ENCODE measurements around the gene SLC38A5. TPM values are rescaled to one million over a fixed set of nuclear protein-coding genes. Genes with fewer than 3 reads are reported as not detected.
"Not testable (repeated sequence)": the region's sequence is repeated elsewhere in the genome, so short reads cannot be mapped to it uniquely, and the experiment has no call there.

Gene SLC38A5
- total RNA-seq, 1 donor from 2014 or later: 1.8 TPM

DNA sequence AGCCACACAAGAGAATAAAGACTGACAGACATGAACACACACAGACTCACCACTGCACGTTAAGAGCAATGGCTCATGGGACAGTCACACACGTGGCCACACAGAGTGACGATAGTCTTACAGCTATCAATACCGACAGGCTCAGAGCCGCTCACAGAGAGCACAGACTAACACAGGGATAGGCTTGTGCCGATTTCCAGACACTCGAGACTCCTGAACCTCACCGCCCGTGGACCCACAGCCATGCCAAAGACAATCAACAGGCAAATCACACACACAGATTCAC is 716 bp upstream of the SLC38A5 start:
- no peak for DNase-seq (ENCODE audit: low read depth)

DNA sequence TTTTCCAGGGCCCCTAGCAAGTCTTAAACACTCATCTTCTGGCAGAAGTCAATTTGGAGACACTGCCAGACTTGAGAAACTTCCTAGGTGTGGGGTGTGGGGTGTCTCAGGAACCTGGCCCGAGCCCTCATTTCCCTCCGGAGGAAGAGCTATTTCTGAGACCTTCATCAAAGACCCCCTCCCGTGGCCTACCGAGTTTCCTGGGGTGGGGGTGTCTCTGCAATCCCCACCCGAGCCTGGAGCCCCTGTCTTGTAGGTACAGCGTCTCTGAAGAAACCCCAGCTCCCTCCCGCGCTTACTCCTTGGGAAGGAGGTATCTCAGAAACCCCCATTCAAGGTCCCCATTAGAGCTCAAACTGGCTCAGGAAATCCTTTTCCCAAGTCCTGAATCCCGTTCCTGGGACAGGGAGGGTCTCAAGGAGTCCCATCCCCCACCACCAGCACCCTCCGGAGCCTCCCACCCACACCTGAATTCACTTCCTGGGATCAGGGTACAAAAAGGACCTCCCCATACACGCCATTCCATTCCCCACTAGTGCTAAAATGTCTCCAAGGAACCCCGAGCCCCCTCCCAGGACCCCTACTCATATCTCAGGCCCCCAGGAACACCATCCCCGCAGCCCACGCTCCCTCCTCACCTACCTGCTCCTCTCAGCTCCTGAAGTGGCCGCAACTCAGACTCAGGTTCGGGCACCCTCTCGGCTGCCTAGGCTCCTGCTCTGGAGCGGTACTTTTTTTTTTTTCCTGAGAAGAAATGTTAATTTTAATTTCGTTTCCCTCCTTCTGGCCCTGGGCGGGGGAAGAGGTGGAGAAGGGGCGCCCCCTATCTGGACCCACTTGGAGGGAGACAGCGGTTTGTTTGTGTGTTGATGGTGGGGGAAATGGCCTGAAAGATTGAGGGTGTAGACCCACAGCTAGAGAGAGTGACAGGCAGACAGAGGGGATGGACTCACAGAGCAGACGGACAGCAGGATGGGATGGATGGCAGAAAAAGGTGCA is 1.1 kb downstream of the SLC38A5 start:
- no peak for DNase-seq (ENCODE audit: low read depth)

DNA sequence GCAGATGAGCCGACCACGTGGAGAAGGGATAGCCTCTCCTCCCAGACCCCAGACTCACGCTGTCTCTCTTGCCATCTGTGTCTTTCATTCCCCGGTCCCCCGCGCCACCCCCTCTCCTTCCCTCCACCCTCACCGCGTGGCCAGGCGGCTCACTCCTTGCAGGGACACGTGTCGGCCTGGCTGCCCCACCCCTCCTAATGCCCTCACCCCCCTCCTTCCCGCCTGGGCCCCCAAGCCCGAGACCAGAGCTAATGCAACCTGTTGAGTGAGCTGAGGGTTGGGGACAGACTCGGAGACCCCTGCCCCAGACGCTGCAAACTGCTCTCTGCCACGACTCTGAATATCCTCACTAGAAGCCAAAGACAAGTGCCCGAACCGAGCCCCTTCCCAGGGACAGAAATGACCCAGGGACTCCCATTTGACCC is 1.8 kb downstream of the SLC38A5 start:
- DNase-seq (ENCODE audit: low read depth): no peak

DNA sequence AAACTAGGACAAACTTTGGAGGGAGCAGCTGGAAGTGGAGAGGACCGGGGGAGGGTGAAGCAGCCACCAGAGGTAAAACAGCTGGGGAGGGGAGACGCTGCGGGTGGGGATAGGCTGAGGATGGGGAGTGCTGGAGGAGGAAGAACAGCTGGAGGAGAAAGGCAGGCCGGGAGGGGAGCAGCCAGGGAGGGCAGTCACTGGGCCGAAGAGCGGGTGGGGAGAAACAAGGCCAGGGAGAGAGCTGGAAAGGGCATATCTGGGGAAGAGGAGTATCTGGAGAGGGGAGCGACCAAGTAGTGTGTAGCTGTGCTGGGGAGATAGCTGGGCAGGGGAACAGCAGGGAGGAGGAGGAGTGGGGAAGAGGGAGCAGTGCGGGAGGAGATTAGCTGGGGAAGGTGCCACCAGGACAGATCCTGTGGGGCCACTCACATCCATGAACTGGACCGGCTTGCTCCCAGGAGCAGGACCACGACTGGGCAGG is 2.7 kb downstream of the SLC38A5 start:
- no peak for DNase-seq (ENCODE audit: low read depth)

DNA sequence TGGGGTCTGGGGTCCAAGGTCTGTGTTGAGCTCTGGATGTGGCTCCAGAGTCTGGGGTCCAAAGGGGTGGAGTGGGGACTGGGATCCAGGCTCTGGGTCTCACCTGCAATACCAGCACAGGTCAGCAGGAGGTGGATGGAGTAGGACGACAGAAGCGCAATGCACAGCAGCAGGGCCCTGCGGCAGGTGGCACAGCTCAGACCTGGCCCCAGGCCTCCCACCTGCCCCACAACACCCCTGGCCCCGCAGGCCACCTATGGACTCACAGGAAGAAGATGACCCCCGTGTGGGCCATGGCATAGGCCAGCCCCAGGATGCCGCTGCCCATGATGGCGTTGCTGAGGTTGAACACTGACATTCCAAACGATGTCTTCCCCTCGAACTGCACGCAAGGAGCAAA is 3.4 kb downstream of the SLC38A5 start:
- DNase-seq (ENCODE audit: low read depth): no peak

DNA sequence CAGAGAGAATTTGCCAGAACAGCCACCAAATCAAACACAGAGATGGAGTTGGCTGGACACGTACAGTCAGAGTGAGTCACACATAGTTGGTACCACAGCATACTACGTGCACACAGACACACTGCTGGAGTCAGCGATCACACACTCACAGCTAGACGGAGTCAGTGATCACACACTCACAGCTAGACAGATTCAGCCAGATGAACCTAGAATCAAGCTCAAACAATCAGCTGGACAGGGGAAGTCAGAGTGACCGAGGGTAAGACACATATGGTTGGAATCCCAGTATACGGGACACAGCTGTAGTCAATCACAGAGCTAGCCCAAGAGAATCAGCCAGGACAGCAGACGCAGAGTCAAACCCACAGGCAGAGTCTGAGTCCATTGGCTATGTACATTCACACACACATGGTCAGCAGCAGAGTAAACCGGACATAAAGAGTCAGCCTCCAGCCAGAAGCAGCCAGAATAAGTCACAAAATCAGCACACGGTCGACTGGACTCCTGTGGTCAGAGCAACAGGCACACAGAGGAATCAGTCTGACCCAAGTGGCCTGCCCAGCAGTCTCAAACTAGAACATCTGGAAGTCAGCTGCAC is 4.6 kb downstream of the SLC38A5 start:
- peak; percentile 48 for DNase-seq (ENCODE audit: low read depth)

DNA sequence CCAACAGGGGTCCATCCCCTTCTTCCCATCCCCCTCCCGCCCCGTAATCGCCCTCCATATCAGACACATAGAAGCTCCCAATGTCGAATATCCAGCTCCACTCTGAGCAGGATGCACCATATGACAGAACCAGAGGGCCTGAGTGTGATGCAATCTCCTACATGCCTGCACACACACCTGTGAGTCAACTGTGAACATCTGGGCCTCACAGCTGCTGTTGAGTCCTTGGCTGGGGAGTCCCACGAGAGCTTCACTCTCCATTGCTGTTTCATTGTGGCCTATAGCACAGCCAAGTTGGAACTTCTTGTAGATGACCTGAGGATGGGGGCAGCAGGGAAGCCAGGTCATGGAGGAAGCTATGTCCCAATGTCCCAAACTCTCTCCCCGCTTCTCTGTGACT is 8.2 kb downstream of the SLC38A5 start:
- DNase-seq (ENCODE audit: low read depth): no peak

DNA sequence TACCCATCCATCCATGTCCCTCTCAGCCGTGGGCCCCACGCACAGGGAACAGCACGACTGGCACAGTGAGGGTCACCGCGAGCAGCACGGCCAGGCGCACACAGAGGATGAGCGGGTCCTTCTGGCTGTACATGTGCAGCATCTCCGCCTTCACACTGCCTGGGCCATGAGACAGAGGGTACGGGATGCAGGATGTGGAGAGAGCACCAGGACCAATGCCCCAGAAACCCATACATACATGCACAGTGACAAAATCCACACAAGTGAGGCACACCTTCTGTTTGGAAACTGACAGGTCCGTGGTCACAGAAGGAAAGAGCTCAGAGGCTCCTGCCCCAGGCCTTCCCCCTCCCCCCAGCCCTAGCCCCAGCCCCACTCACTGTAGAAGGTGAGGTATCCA is 9.5 kb downstream of the SLC38A5 start:
- DNase-seq (ENCODE audit: low read depth): no peak

DNA sequence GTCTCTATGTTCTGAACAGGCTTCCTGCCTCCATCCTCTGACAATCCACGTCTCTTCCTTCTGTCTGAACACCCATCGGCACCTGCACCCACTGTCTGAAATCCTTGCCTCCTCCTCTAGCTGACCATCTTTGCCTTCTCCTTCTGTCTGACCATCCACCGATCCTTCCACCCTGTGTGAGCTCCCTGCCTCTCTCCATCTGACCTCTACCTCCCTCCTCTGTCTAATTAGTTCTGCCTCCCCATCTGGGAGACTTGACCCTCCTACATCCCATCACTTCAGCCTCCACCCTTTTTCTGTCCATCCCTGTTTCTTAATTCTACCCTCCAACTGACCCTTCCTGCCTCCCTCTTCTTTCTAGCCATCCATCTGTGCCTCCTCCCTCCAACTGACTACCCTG is 10.0 kb downstream of the SLC38A5 start:
- DNase-seq (ENCODE audit: low read depth): no peak

DNA sequence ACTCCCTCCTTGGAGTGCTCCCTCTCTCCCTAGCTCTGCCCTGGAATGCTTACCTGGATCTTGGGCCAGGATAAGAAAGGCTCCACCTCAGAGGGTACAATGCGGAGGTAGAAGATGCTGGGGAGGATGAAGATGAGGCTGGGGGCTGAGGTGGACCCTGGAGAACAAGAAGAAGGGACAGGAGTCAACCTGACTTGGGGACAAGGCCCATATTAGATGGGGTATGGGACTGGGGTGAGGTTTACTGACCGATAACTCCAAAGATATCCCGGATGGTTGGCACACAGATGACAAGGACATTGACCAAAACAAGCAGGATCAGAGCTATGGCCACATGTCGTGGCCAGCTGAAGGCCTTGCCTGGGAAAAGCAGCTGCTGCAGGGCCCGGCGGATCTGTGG is 10.6 kb downstream of the SLC38A5 start:
- no peak for DNase-seq (ENCODE audit: low read depth)

DNA sequence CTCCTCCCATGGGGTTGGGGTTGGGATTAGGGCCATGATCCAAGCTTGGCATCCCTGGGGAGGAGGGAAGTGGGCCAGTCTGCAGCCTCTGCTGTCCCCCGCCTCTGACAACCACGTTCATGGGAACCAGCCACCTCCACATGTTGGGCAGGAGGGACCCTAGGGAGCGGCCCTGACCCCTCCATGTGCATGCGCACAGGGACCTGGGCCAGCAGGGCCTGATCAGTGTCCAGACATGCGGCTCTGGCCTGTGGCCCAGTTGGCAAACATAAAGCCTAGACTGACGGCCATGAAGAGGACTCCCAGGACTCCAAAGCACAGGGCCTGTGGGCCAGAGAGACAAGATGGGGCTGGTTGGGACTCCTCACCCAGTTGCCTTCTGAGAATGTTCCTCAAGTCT is 11.3 kb downstream of the SLC38A5 start:
- no peak for DNase-seq (ENCODE audit: low read depth)

DNA sequence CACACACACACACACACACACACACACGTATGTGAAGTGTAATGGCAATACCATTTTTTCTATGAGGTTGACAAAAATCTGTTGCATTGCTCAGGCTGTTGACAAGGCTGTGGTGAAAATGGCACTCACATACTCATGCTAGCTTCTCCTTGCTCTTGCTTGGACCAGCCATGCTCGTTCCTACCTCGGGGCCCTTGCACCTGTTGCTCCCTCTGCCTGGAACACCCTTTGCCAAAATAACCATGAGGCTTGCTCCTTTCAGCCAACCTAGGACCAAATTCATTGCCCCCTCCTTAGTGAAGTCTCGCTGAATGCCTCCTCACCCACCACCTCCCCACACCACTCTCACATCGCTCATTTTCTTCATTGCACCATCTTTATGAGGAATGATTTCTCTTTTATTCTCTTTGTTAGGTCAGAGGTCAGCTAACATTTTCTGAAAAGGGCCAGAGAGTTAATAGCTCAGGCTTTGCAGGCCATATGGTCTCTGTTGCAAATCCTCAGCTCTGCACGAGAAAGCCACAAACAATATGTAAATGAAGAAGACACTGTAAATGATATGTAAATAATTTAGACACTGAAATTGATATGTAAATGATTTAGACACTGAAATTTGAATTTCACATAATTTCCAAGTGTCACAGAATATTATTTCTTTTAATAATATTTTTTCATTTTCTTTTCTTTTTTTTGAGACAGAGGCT is 13.3 kb downstream of the SLC38A5 start:
- no peak for DNase-seq (ENCODE audit: low read depth)

DNA sequence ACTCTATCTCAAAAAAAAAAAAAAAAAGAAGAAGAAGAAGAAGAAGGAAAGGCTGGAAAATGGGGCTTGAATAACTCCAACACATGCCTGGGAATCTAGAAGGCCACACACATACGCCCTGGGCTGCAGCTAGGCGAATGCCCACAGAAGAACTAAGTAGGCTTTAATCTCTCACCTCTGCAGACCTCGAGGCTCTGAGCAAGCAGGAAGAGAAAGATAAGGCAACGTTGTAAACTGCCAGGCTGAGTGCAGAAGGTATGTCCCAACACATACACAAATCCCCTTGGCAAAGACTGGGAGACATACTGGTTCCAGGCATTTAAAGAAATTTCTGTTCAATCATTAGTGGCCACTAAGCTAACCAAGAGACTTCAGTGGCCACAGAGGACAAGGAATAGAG is 18.4 kb downstream of the SLC38A5 start:
- no peak for DNase-seq (ENCODE audit: low read depth)

DNA sequence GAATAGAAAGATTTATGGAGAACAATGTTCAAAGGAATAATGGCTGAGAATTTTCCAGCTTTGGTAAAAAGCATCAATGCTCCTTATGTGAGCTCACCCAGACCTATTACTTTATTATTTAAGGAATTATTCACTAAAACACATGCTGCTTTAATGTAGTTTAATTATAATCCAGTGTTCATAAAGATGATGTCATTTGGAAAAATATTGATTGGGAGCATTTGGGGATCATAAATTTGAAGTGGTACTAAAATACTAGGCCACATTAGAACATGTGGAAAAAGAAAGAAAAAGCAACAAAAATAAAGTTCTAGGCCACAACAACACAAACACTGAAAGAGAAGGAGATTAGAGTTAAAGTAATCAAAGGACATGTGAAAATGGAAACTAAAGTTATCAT is 20.0 kb downstream of the SLC38A5 start:
- no peak for DNase-seq (ENCODE audit: low read depth)

DNA sequence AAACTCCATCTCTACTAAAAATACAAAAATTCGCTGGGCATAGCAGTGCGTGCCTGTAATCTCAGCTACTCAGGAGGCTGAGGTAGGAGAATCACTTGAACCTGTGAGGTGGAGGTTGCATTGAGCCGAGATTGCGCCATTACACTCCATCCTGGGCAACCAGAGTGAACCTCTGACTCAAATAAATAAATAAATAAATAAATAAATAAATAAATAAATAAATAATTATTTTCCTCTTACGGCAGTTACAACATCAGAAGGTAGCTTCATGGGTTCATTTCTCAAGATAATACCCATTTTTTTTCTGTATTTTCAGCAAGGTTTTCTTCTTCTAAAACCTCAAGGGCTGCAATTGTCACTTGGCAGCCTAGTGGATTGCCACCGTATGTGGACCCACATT is 22.9 kb downstream of the SLC38A5 start:
- DNase-seq (ENCODE audit: low read depth): not testable (repeated sequence)

DNA sequence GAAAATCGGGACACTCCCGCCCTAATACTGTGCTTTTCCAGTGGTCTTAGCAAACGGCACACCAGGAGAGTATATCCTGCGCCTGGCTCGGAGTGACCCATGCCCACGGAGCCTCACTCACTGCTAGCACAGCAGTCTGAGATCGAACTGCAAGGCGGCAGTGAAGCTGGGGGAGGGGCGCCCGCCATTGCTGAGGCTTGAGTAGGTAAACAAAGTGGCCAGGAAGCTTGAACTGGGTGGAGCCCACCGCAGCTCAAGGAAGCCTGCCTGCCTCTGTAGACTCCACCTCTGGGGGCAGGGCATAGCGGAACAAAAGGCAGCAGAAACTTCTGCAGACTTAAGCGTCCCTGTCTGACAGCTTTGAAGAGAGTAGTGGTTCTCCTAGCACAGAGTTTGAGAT is 36.3 kb downstream of the SLC38A5 start:
- not testable (repeated sequence) for DNase-seq (ENCODE audit: low read depth)

DNA sequence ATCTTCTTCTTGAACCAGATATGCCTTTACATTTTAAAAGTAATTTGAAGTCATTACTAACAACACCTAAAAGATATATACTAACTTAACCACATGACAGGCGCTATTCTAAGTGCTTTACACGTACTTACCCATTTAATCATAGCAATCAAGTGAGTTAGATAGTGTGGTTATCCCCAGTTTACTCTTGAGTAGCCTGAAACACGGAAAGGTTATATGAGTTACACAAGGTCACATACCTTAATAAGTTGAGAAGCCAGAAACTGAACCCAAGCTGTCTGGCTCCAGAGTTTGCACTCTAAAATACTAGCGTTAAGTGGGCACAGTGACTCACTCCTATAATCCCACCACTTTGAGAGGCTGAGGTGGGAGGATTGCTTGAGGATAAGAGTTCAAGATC is 39.9 kb downstream of the SLC38A5 start:
- DNase-seq (ENCODE audit: low read depth): not testable (repeated sequence)

DNA sequence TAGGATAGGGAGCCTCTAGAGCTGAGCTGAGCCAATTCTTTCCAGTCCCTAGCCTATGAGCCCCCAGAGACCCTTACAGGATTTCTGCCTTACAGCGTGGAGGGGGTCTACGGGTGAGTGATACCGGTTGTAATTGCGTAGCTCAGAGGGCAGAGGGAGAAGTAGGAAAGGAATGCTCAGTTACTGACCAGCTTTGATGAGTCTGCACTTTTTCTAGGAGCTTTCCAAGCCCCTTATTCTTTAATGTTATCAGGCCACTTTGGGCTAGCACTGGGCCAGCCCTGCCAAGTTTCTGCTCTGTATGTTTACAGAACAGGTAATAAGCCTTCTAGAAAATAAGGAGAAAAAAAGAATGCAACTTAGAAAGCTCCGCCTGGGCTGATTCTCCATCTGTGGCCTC is 40.5 kb downstream of the SLC38A5 start:
- not testable (repeated sequence) for DNase-seq (ENCODE audit: low read depth)

DNA sequence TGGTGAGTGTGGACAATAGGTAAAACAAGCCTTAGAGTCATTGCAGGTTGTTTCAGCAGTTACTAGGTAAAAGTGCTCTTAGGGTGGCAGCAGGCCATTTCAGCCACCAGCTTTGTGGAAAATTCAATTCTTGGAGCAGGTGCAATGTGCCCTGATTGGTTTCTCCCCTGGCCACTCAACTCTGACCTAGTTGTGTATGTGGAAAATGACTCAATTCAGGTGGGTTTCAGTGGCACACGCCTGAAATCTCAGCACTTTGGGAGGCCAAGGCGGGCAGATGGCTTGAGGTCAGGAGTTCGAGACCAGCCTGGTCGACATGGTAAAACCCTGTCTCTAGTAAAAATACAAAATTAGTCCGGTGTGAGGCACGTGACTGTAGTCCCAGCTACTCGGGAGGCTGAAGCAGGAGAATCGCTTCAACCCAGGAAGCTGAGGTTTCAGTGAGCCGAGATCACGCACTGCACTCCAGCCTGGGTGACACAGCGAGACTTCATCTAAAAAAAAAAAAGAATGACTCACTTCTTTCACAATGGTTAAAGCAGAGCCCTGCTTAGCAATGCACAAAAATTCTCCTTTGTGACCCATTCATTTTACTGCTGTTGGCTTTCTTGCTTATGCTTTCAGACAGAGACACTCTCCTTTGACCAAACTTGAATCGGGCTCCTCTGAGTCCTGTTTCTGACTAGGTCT is 42.9 kb downstream of the SLC38A5 start:
- DNase-seq (ENCODE audit: low read depth): not testable (repeated sequence)

DNA sequence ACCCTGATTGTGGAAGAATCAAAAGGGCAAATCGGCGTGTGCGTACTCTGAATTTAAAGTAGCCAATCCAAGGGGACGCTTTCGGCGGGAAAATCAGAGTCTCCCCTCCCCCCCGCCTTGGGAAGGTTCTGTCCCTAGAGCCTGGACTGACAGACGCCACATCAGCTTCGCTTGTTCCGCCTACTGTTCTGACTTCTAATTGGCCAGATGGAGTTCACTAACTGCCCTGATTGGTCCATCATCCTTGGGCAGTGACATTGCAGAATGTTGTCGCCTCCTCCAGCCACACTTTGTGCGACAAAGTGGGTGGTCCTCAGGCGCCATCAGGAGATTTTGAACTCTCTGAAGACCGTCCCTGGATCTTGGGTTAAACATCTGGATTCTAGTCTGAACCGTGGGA is 58.2 kb downstream of the SLC38A5 start, which contains the start of gene SSX4B:
TSS of gene SSX4B (minus strand) at position 101 of the 400 bp plus-strand sequence. CDS start 588 bp downstream, outside the sequence.
- not testable (repeated sequence) for DNase-seq (ENCODE audit: low read depth)

Data from myocyte (in vitro differentiated cells).